SW 1271 (cell line): Measurements from ENCODE around the gene RAD51B.

Source experiments
- DNase-seq, 2 experiments: peaks; one replicate each; lab custom pipeline; 2025; lab: John Stamatoyannopoulos, UW

RAD51B gene

GRCh38 chr14:68727315-68728047 lies 907.9 kb downstream of the RAD51B start:
- no peak for DNase-seq

- no peak for DNase-seq
Observed at GRCh38 chr14:68728342-68729106, 908.9 kb downstream of the RAD51B start.

- no peak for DNase-seq
Observed at GRCh38 chr14:68729556-68729955, 910.0 kb downstream of the RAD51B start.

GRCh38 chr14:68730348-68730747 lies 910.8 kb downstream of the RAD51B start:
- DNase-seq: no peak

GRCh38 chr14:68730811-68731425 lies 911.3 kb downstream of the RAD51B start:
- DNase-seq: no peak

DNA sequence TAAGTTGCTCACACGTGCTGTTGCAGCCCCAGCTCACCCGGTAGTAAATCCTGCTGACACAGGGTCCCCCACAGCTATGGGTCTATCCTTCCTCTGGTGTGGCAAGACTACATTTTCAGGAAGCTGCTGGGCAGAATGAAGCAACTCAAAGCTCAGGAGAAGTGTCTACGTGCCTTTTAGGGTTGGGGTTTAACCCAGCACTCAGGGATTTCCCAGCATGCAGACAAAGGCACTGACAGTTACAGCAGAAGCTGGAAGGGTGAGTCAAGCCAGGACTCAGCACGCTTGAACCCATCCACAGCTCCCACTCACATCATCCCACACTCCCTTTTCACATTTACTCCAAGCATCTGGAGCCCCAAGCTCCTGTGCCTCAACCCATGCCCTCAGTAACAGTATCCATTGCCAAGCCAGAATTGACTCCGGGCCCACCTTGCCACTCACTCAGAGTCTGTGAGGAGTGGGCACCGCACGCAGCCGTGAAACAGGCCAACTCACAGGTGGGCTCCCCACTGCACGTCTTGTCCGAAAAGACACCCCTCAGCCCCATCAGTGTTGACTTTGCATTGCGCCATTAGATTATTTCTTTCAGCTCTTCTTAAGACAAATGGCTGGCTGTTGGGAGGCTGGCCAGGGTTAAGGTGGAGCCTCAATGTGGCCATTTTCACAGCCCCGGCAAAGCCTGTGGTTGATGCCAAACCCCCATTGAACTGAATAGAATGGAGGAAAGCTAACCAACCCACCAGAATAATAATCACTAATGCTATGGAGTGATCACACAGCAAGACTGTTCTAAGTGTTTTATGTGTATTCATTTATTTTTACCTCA lies 913.7 kb downstream of the RAD51B start:
- no peak for DNase-seq

GRCh38 chr14:68734231-68734732 lies 914.7 kb downstream of the RAD51B start:
- DNase-seq: no peak

GRCh38 chr14:68735856-68736255 lies 916.3 kb downstream of the RAD51B start:
- DNase-seq: no peak

- no peak for DNase-seq
Observed at GRCh38 chr14:68736471-68736871, 916.9 kb downstream of the RAD51B start.

- DNase-seq: no peak
Observed at GRCh38 chr14:68737086-68737485, 917.5 kb downstream of the RAD51B start.

- DNase-seq: no peak
Observed at GRCh38 chr14:68738559-68738958, 919.0 kb downstream of the RAD51B start.

DNA sequence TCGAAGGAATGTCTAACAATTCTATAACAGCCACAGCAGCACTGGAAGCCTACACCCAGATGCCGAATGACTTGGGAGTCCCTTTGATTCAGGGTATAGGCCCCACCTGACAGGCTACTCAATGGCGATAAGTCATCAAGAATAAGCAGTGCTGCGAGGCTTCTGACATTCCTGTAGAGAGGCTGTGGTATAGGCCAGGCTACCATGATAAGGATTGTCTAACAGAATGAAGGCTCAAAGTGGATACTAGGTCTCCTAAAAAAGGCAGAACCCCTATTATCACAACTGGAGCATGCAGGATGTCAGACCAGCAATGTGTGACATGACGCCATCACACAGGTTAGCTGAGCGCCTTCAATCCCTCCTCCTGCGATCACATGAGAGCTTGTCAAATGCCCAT lies 920.1 kb downstream of the RAD51B start:
- DNase-seq: no peak

DNA sequence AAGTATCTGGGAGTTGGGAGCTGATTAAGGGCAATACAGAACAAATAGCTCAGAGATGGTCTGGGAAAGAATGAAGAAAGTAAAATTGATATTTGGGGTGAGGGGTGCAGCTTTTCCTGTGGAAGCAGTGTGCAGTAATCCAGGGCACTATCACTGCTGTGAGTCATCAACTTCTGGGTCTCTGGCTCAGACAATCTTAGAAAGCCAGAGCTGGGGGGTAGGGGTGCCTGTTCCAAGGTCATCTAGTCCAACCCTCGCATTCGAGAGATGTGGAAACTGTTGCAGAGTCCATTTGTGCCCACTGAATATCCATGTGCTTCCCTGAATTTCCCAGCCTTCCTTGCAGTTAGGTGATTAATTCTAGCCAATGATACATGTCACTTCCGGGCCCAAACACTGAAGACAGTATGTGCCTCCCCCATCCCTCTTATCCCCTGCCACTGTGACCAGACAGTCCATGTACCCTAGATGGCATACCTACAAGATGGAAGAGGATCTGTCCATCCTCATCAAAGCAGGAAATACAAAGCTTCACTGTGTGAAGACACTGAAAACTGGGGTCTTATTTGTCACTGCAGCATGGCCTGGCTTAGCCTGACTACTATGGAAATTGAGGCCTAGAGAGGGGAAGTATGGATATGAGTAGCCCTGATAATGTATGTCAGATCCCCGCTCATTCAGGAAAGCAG lies 921.4 kb downstream of the RAD51B start:
- DNase-seq: no peak

- DNase-seq: no peak
Observed at GRCh38 chr14:68741477-68741791, 921.9 kb downstream of the RAD51B start.

- no peak for DNase-seq
Observed at GRCh38 chr14:68741839-68742470, 922.4 kb downstream of the RAD51B start.

- DNase-seq: no peak
Observed at GRCh38 chr14:68744613-68745012, 925.0 kb downstream of the RAD51B start.

GRCh38 chr14:68747393-68747792 lies 927.8 kb downstream of the RAD51B start:
- DNase-seq: no peak

DNA sequence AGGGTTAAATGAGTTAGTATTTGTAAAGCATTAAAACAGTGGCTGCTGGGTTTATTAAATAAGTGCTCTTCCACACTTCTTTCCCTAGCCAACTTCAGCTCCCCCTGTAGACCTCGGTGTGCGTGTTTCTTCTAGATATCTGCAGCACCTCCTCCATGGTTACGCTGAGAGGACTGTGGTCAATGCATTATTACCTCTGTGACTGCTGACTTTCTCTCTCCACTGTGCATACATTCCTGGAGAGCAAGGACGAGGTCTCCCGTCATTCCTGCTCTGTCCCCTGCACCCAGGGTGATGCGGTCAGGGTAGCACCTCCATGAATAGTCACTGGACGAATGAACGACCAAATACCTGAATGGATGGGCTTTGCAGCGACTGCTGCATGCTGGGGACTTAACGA lies 928.7 kb downstream of the RAD51B start:
- no peak for DNase-seq

GRCh38 chr14:68748691-68749090 lies 929.1 kb downstream of the RAD51B start:
- no peak for DNase-seq

DNA sequence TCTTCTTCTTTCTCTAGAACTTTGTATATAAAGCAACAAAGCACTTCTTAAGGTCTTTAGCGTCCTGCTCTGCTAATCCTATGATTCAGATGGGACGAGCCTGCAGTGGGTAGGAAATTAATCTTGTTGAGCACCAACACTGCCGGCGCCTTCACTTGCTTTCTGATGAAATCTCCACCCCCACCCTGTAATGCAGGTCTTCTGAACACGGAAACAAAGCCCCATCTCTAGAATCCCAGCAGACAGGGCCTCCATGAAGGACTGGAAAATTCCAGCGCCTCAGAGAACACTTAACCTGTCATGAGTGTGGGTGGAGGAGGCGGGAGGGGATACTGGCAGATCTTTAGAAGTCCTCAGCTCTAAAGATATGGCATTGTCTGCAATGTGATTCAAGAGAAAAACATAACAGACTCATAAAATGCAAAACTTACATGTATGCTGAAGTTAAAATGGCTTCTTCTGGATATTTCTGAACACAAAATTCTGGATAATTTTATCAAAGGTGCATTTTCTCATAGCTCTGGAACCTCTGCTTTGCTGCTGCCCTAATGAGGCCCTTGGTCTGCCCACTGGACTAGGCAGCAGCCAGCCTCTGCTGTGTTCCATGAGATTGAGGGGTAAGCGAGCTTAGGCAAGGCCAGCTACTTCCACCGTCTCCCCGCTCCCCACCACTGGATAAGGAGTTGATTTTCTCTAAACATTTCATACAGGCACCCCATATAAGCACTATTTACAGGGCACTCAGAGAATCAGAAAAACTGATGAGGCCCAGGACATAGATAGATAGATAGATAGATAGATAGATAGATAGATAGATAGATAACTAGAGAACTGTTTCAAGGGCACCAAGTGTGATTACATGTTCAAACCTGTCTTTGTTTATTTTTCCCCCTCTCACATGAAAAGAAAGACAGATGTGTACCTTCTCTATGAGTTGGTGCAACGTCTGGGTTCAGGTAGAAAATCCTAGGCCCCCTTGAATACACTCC lies 930.2 kb downstream of the RAD51B start:
- DNase-seq: no peak
